Head of caudate nucleus (tissue), 42 donors: Measurements from ENCODE around the gene VPS37C.
A peak's percentile ranks its signal among the peaks of the same experiment; 100 is the strongest.

Experiments used
- DNase-seq, 42 donors: peaks; one replicate each; pipeline versions ENCODE4 v3.0.0 to v3.0.0-alpha.2; 2020 to 2021; ENCODE audit warnings: mixed read lengths in 7 of 42
- intact Hi-C: fragments of 100-400 bp; cut with DNase I; formaldehyde crosslinking; loops from one replicate; pipeline ENCODE4 v1.15.0; 2022

The VPS37C gene

DNA sequence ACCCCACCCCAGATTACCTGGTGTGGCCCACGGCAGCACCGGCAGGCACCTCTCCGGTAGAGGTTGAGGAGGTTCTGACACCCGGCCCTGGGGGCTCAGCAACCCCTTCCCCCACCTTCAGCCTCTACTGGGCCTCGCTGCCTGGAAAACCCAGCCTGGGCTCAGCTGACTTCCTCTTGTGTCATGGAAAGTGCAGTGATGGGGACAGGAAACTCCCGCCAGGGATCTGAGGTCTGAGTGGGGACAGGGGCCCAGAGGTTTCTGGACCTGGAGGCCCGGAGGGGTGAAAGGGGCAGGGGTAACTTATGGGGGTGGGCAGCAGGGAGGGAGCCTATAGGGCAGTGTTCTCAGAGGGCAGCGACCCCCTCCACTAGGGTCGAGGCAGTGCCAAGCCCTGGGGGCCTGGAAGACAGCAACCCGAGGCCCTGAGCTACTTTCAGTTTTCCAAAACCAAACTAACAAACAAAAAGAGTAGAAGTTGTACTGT is 68.9 kb downstream of the VPS37C start:
- intact Hi-C loops: no loop called here
- DNase-seq: peak in 2 of 42 donors; percentile 6 to 45

DNA sequence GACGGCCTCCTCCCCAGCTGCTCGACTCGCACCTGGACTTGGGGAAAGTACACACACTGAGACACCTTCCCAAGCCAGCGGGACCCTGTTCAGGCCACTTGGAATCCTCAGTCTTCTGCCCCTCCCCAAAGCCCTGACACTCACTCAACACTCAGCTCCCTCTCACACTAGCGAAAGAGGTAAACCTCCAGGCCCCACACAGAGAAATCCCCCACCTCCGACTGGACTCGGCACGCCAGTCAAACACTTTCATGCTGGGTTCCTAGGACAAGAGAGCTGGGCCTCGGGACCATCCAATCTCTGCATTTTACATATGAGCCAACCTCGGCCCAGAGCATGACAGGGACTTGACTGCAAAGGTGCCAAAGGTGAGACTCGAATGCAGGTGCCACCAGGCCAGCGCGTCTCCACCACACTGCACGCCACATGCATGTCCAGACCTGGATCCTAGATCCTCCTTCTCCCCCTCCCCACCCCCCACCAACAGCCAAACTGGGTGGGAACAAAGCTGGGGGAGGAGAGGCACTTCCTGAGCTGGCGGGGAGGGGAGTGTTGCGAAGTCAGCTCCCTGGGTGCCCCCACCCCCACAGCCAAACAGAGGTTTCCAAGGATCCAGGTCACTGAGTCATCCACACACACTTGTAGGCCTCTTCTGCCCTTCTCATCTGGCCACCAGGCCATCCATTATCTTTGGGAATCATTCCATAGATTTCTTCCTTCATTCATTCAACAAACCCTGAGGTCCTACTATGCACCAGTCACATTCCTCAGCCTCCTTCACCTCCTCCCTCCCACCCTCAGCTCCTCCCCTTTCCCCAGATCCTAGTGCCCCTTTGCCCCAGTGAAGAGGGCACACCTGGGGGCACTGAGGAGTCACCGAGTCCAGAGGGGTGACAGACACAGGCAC is 69.6 kb downstream of the VPS37C start:
- intact Hi-C loops: no loop called here
- DNase-seq: no peak

GRCh38 chr11:61090982-61091372 is 70.2 kb downstream of the VPS37C start:
- no peak for DNase-seq
- intact Hi-C loops: no loop called here

DNA sequence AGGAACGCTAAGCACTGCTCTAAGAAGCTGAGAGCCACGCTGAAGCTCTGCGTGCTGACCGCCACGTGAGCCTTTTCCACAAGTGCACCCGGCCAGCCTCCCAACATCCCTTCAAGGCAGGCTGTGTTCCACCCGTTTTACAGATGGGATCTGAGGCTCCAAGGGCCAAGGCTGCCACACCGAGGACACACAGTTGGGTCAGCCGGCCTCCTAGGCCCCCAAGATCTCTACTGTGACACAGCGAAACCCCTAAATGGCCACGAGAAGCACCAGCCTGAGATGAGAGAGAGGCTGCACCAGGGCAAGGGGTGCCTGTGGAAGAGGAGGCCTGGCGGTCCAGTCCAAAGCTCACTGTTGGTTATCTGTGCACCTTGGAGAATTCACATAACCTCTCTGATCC is 70.7 kb downstream of the VPS37C start:
- intact Hi-C loops: no loop called here
- DNase-seq: no peak

DNA sequence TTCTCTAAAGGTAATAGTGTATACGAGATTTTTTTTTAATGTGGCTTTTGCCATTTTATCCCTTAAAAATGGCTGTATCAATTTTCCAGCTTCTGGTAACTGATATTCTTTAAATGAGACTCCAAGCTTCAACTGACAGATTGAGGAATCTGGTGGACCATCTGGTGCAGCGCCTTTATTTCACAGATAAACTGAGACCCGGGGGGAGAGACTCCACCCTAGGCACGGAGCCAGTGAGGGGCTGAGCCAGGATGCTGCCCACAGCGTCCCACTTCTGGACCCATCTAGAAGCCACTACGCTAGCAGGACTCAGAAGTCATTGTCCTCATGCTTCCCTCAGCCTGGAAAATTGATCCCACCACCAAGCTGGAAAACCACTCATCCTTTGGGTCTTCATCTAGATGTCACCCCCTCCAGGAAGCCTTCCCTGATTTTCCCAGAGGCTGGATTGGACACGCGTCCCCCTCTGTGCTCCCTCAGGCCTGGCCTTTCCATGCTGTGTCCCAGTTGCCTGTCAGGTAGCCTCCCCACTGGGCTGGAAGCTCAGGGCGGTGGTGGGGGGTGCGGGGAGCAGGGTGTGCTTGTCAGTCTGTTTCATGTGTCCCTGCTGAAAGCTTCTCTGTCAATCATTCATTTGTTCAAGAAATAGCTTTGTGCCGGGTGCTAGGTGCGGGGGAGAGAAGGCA is 71.3 kb downstream of the VPS37C start:
- no peak for DNase-seq
- intact Hi-C loops: no loop called here

DNA sequence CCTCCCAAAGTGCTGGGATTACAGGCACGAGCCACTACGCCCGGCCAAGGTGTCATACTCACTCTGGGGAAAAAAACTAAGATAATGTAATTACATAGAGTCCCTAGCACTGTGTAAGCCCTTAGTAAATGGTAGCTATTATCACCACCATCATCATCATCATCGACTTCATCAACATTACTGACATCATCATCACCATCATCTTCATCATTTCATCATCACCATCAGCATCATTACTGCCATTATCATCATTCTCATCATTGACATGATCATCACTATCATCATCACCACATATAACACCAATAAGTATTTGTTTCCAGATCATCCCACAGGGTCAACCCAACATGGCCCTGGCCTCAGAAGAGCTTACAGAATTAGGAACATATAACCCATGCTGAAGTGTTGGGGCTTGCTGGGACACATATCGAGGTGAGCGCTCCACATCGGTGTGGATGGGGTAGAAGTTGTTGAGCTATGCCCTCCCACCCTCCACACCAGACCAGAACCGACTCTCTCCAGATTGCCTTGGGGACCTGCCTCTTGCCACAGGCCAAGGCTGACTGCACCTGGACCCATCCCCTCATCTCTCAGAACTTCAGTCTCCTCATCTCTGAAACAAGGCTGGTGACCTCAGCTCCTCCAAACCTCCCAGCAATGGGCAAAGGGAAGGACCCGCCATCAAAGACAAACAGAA is 73.7 kb downstream of the VPS37C start:
- no peak for DNase-seq
- intact Hi-C loops: no loop called here

GRCh38 chr11:61083601-61084147 is 77.6 kb downstream of the VPS37C start:
- intact Hi-C loops: no loop called here
- no peak for DNase-seq

- intact Hi-C loops: no loop called here
- no peak for DNase-seq
These were observed 78.2 kb downstream of the VPS37C start for GRCh38 chr11:61082931-61083531.

DNA sequence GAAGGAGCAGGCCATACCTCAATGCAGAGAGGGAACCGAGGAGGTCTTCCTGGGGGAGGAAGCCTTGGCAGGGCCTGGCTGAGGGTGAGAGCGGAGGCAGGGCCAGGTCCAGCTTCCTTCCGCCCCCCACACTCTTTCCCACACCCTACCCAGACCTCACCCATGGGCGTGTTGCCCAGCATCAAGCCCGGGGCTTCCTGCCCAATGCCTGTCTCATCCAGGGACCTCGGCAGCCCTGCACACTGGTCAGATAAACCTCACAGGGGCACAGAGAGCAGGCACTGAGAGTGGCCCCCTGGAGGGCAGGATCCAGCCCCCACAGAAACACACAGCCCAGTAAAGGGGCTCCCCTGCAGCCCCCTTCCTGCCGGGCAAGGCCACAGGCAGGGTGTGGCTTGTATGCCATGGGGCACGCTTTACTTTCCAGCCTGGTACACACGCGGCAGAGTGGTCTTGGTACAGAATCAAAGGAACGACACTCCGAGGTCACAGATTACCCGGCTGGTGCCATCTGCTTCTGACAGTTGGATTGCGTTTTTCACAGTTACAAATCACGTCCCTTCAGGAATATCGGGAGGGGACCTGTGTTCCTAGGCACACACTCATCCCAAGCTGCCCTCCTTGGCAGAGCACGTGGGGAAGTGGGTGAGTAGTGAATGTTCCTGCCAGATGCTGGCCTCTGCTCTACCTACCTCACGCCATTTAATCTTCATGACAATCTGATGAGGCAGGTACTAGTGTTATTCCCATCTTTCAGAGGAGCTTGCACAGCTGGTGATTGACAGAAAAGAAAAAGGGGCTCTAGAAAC is 79.0 kb downstream of the VPS37C start:
- DNase-seq: no peak
- intact Hi-C loops: no loop called here

DNA sequence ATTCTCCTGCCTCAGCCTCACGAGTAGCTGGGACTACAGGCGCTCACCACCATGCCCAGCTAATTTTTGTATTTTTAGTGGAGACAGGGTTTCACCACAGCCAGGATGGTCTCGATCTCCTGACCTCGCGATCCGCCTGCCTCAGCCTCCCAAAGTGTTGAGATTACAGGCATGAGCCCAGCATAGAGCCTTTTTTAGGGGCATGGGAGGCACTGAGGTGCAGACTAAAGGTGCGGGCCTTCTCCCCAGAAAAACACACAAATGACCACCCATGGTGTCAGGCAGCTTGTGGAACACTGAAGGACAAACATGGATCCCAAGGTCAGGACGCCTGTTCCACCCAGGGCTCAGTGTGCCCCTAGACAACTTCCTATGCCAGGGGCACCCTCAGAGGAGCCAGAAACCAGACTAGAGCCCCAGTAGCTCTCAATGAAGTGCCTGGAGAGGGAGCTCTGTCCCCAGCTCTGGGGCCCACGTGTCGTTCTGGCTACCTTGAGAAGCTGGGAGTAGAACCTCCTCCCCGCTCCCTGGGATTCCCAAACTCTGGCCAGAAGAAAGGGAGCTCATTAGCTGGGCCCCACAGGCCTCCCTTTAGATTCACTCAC is 80.1 kb downstream of the VPS37C start:
- intact Hi-C loops: no loop called here

GRCh38 chr11:61080526-61080925 is 80.7 kb downstream of the VPS37C start:
- DNase-seq: no peak
- intact Hi-C loops: no loop called here

More for the DNA sequence above, 80.1 kb downstream of the VPS37C start:
- DNase-seq: no peak
